Myocyte (in vitro differentiated cells): ENCODE results near the gene ATF1. TPM values are rescaled to one million over a fixed set of nuclear protein-coding genes. Genes with fewer than 3 reads are reported as not detected.
"Not testable (repeated sequence)": the region's sequence is repeated elsewhere in the genome, so short reads cannot be mapped to it uniquely, and the experiment has no call there.

ENCODE experiments used
- DNase-seq: peaks from one replicate; pipeline ENCODE4 v3.0.0-alpha.2; 2012; ENCODE audit warnings: low read depth
- total RNA-seq: library from RNA; depleted of rRNA; stranded (reverse); fragments of >200 nt; gene quantifications from 2 replicates; pipeline ENCODE4 v1.2.3, GENCODE V29; 2014

The ATF1 gene
- total RNA-seq, 1 donor from 2014 or later: 27.3 TPM

- DNase-seq: no peak
Observed at GRCh38 chr12:50790081-50790480, 26.2 kb downstream of the ATF1 start.

GRCh38 chr12:50799908-50800307 lies 36.0 kb downstream of the ATF1 start:
- no peak for DNase-seq

GRCh38 chr12:50803230-50803875 lies 39.5 kb downstream of the ATF1 start:
- no peak for DNase-seq

- DNase-seq: no peak
Observed at GRCh38 chr12:50806176-50806575, 42.3 kb downstream of the ATF1 start.

- DNase-seq: not testable (repeated sequence)
Observed at GRCh38 chr12:50809131-50809530, 45.2 kb downstream of the ATF1 start.

GRCh38 chr12:50814921-50815320 lies 51.0 kb downstream of the ATF1 start:
- not testable (repeated sequence) for DNase-seq

GRCh38 chr12:50820177-50820576 lies 56.3 kb downstream of the ATF1 start:
- DNase-seq: no peak

GRCh38 chr12:50822082-50822481 lies 58.2 kb downstream of the ATF1 start:
- DNase-seq: no peak

- not testable (repeated sequence) for DNase-seq
Observed at GRCh38 chr12:50823724-50824123, 59.8 kb downstream of the ATF1 start.

GRCh38 chr12:50824914-50825313 lies 61.0 kb downstream of the ATF1 start:
- no peak for DNase-seq

- peak; percentile 71 for DNase-seq
Observed at GRCh38 chr12:50825372-50825838, 61.5 kb downstream of the ATF1 start.

- DNase-seq: no peak
Observed at GRCh38 chr12:50828121-50828520, 64.2 kb downstream of the ATF1 start.

- DNase-seq: no peak
Observed at GRCh38 chr12:50828886-50829285, 65.0 kb downstream of the ATF1 start.

- not testable (repeated sequence) for DNase-seq
Observed at GRCh38 chr12:50833801-50834200, 69.9 kb downstream of the ATF1 start.

- no peak for DNase-seq
Observed at GRCh38 chr12:50839042-50839441, 75.1 kb downstream of the ATF1 start.

- DNase-seq: no peak
Observed at GRCh38 chr12:50840809-50841487, 77.0 kb downstream of the ATF1 start.

- DNase-seq: no peak
Observed at GRCh38 chr12:50841716-50842531, 78.0 kb downstream of the ATF1 start.

- no peak for DNase-seq
Observed at GRCh38 chr12:50842637-50843493, 79.0 kb downstream of the ATF1 start, which contains the start of gene TMPRSS12. Gene TMPRSS12, plus strand, starts transcription at chr12:50842926. Its CDS starts 39 bp downstream, at chr12:50842965.

- no peak for DNase-seq
Observed at GRCh38 chr12:50845021-50845647, 81.2 kb downstream of the ATF1 start.

- peak; percentile 43 for DNase-seq
Observed at GRCh38 chr12:50848963-50849362, 85.1 kb downstream of the ATF1 start.
